Thoracic aorta (tissue), 2 donors: ENCODE results near the gene SPRED3. TPM values are rescaled to one million over a fixed set of nuclear protein-coding genes. Genes with fewer than 3 reads are reported as not detected.

Source experiments
- ATAC-seq: fragments of 150-250 bp; one replicate; pipeline ENCODE4 v1.8.0; 2017; ENCODE audit warnings: low read depth; ENCODE audit not compliant: insufficient number of reproducible peaks, low FRiP score
- DNase-seq: peaks from one replicate; pipeline ENCODE4 v3.0.0-alpha.2; 2020; ENCODE audit warnings: low spot score
- H3K27ac ChIP-seq, 2 donors: fragments of 200-600 bp; sonication (generic); 1 replicate in 1 of 2; 2 replicates in 1 of 2; pipeline ENCODE4 v1.5.1; 2016; ENCODE audit warnings: mild to moderate bottlenecking in 2 of 2, moderate library complexity in 2 of 2
- H3K27me3 ChIP-seq: fragments of 200-600 bp; sonication (generic); replicated peaks from 2 replicates; pipeline ENCODE4 v1.6.0; 2016; ENCODE audit warnings: mild to moderate bottlenecking; ENCODE audit not compliant: insufficient read depth
- H3K36me3 ChIP-seq: fragments of 200-600 bp; sonication (generic); one replicate; pipeline ENCODE4 v1.5.1; 2016
- H3K4me1 ChIP-seq, 2 donors: fragments of 200-600 bp; sonication (generic); 1 replicate in 1 of 2; 2 replicates in 1 of 2; pipeline versions ENCODE4 v1.5.1 to v1.6.0; 2016; ENCODE audit warnings: low read depth in 2 of 2, mild to moderate bottlenecking in 1 of 2; ENCODE audit not compliant: control insufficient read depth in 1 of 2
- H3K4me3 ChIP-seq: fragments of 200-600 bp; sonication (generic); 2 replicates; pipeline ENCODE4 v1.5.1; 2016; ENCODE audit warnings: mild to moderate bottlenecking
- H3K9me3 ChIP-seq: fragments of 200-600 bp; sonication (generic); 2 replicates; pipeline ENCODE4 v1.5.1; 2016
- CTCF ChIP-seq: fragments of 200-600 bp; sonication (generic); IDR thresholded peaks from one replicate; pipeline ENCODE4 v1.5.1; 2019; ENCODE audit warnings: antibody characterized with exemption
- total RNA-seq, 2 donors: library from RNA; depleted of rRNA; stranded (reverse); fragments of >200 nt; gene quantifications; one replicate each; pipeline versions ENCODE4 v1.1.0 to v1.2.3, GENCODE V29; 2016

SPRED3 gene
- total RNA-seq, 2 donors from 2014 or later: 4.1 to 16.4 TPM

DNA sequence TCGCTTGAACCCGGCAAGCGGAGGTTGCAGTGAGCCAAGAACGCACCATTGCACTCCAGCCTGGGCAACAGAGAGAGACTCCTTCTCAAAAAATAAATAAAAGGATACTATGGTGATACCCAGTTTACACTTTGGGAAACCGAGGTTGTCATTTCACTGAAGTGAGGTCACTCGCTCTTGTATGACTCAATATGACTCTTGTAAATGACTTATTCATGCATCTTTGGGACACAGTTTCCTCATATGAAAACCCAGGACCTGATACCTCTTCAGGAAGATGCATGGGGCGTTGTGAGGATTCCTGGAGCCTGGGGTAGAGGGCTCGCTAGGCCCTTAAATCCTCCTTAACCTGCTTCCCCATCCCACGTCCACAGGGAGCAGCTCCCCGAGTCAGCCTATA, 9.6 kb upstream of the SPRED3 start:
- Histone ChIP-seq H3K9me3 (no peaks in the 10 kb centered on the region), H3K36me3 (peaks cover 43% of the 10 kb centered on the region)

GRCh38 chr19:38381138-38381537, 7.4 kb upstream of the SPRED3 start:
- peaks cover 2 to 8% of the 10 kb centered on the region in 2 donors for H3K4me1 ChIP-seq
- H3K9me3 ChIP-seq: no peaks in the 10 kb centered on the region
- ATAC-seq: no peak
- H3K4me3 ChIP-seq: no peak overlapping the region
- DNase-seq: no peak
- no peaks in the 10 kb centered on the region for H3K27me3 ChIP-seq
- no peak overlapping the region for H3K27ac ChIP-seq
- peaks cover 44% of the 10 kb centered on the region for H3K36me3 ChIP-seq
- TF ChIP-seq CTCF: no peak

More for the DNA sequence above, 9.6 kb upstream of the SPRED3 start:
- Histone ChIP-seq H3K27me3 (no peaks in the 10 kb centered on the region), H3K4me3 (no peak overlapping the region), H3K4me1 (peaks cover 9 to 22% of the 10 kb centered on the region in 2 donors), H3K27ac (no peak overlapping the region)
- DNase-seq (no peak), ATAC-seq (no peak)
- no peak for TF ChIP-seq CTCF

DNA sequence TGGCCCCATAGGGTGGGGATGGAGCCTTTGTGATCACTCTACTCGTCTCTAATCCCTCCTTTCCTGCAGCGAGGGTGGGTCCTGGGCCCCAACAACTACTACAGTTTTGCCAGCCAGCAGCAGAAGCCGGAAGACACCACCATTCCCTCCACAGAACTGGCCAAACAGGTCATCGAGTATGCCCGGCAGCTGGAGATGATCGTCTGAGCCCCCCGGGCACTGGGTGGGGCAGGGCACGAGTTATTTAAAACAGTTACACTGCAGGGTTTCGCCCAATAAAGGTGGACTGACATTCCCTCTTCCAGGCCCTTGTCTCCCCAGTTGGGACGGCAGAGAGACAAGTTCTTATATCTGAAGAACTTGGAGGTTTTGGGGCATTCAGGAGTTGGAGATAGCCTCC, 5.3 kb upstream of the SPRED3 start:
- no peaks in the 10 kb centered on the region for H3K27me3 ChIP-seq
- no peaks in the 10 kb centered on the region for H3K9me3 ChIP-seq
- H3K27ac ChIP-seq: no peak overlapping the region
- DNase-seq (no peak), ATAC-seq (no peak)
- no peak overlapping the region for H3K4me3 ChIP-seq
- no peak for TF ChIP-seq CTCF
- peaks cover 3 to 15% of the 10 kb centered on the region in 2 donors for H3K4me1 ChIP-seq
- peaks cover 44% of the 10 kb centered on the region for H3K36me3 ChIP-seq

DNA sequence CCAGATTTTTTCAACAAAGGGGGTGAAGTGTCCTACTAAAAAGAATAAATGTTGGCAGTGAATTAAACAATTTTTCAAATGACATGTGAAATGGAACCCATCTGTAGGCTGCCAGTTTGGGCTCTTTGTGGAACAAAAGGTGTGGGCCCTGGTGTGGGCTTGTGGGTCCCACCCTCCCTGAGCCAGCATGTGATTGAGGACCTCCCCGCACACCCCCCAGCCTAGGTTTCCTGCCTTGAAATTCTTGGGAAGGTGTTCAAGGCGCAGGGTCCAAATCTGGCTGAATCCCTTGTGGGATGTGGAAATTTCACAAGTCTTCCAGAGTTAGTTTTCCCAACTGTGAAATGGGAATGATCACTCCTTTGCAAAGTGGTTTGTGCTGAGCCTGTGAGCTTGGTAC, 4.8 kb upstream of the SPRED3 start:
- Histone ChIP-seq H3K4me3 (no peak overlapping the region), H3K27ac (no peak overlapping the region), H3K27me3 (no peaks in the 10 kb centered on the region), H3K4me1 (peaks cover 3 to 16% of the 10 kb centered on the region in 2 donors), H3K36me3 (peaks cover 44% of the 10 kb centered on the region), H3K9me3 (no peaks in the 10 kb centered on the region)
- DNase-seq (no peak), ATAC-seq (no peak)
- TF ChIP-seq CTCF: no peak

DNA sequence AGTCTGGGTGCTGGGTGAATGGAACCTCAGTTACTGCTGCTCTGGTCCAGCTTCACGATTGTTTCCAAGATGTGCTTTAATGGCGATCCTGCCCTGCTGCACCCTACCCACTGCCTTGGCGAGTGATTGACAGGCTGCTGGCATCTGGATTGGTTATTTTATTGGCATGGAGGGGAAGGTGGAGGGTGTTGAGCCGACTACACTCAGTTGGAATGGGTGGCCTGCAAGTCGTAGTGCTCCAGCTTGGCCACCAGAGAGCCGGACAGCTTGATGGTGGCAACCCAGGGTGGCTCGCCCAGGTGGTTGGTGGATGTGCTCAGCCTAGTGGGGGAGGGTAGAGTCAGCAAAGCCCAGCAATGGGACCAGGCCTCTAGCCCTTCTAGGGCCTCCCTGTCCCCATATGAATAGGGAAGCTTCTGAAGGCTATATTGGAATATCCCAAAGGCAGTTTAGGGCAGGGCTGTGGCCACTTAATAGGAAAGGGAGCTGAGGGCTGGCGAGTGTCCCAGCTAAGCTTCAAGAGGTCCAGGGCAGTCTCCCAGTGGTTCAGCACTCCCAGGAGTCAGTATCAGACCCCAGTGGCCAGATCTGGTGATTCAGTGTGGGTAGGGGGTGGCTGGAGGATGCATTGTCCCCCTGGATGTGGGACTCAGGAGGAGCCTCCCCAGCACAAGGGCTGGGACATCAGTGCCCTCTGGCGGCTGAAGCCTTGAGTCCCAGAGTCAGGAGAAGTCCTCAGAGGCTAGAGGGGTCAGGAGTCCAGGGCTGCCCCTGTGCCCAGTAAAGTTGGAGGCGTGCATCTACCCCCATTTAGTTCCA, 4.1 kb upstream of the SPRED3 start:
- H3K9me3 ChIP-seq: no peaks in the 10 kb centered on the region
- peaks cover 39% of the 10 kb centered on the region for H3K36me3 ChIP-seq
- ATAC-seq (no peak), DNase-seq (no peak)
- no peak for TF ChIP-seq CTCF
- H3K27me3 ChIP-seq: no peaks in the 10 kb centered on the region
- H3K4me1 ChIP-seq: peaks cover 3 to 23% of the 10 kb centered on the region in 2 donors
- H3K27ac ChIP-seq: no peak overlapping the region
- no peak overlapping the region for H3K4me3 ChIP-seq
